PFSK-1 (cell line): ENCODE data around the gene NUB1.

Source experiments
- FOXP2 ChIP-seq: optimal IDR thresholded peaks from 2 replicates; pipeline ENCODE3; 2011; ENCODE audit warnings: borderline replicate concordance, control low read depth, inconsistent platforms; ENCODE audit not compliant: insufficient read depth; ENCODE audit errors: extremely low read length, extremely low read depth
- POLR2AphosphoS5 ChIP-seq: IDR thresholded peaks from 2 replicates; pipeline ENCODE4 v1.6.1; 2012; ENCODE audit warnings: low read depth, mild to moderate bottlenecking, control low read depth, low read length, moderate library complexity
- SIN3A ChIP-seq: IDR thresholded peaks from 2 replicates; pipeline ENCODE4 v1.6.1; 2012; ENCODE audit warnings: mild to moderate bottlenecking, low read length, moderate library complexity, borderline replicate concordance; ENCODE audit not compliant: insufficient read depth
- TAF1 ChIP-seq: IDR thresholded peaks from 2 replicates; pipeline ENCODE4 v1.6.1; 2012; ENCODE audit warnings: low read length, control low read depth, borderline replicate concordance; ENCODE audit not compliant: insufficient read depth
- TF ChIP-seq, protein P1 (sequence below), 2 experiments: IDR thresholded peaks; 2 replicates each; pipeline versions ENCODE4 v1.6.1 to v1.8.0; 2011 to 2012; ENCODE audit warnings: low read depth in 2 of 2, low read length in 2 of 2, control low read depth in 1 of 2, inconsistent platforms in 1 of 2, mild to moderate bottlenecking in 1 of 2, moderate library complexity in 1 of 2; ENCODE audit not compliant: insufficient read depth in 1 of 2

Gene NUB1

DNA sequence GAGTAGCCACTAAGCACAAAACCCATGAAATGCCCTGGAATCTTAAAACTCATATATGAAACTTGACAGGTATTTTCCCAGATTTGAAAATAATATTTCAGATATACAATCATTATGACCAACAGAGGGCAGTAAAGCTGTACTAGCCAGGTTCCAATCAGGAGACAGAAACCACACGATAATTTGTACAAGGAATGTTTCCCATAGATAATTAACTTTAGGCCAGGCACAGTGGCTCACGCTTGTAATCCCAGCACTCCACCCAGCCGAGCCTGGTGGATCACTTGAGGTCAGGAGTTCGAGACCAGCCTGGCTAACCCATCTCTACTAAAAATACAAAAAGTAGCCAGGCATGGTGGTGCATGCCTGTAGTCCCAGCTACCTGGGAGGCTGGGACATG, 31.0 kb upstream of the NUB1 start:
- no peak for TF ChIP-seq POLR2AphosphoS5
- no peak for TF ChIP-seq SIN3A
- TF ChIP-seq FOXP2 = no peak
- TF ChIP-seq, protein P1, sequence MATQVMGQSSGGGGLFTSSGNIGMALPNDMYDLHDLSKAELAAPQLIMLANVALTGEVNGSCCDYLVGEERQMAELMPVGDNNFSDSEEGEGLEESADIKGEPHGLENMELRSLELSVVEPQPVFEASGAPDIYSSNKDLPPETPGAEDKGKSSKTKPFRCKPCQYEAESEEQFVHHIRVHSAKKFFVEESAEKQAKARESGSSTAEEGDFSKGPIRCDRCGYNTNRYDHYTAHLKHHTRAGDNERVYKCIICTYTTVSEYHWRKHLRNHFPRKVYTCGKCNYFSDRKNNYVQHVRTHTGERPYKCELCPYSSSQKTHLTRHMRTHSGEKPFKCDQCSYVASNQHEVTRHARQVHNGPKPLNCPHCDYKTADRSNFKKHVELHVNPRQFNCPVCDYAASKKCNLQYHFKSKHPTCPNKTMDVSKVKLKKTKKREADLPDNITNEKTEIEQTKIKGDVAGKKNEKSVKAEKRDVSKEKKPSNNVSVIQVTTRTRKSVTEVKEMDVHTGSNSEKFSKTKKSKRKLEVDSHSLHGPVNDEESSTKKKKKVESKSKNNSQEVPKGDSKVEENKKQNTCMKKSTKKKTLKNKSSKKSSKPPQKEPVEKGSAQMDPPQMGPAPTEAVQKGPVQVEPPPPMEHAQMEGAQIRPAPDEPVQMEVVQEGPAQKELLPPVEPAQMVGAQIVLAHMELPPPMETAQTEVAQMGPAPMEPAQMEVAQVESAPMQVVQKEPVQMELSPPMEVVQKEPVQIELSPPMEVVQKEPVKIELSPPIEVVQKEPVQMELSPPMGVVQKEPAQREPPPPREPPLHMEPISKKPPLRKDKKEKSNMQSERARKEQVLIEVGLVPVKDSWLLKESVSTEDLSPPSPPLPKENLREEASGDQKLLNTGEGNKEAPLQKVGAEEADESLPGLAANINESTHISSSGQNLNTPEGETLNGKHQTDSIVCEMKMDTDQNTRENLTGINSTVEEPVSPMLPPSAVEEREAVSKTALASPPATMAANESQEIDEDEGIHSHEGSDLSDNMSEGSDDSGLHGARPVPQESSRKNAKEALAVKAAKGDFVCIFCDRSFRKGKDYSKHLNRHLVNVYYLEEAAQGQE (IDR thresholded peaks at IDR 0.05; ENCODE audit: insufficient read depth in 1 of 2, low read depth in 2 of 2, low read length in 2 of 2) = no peak
- TF ChIP-seq TAF1 = no peak

DNA sequence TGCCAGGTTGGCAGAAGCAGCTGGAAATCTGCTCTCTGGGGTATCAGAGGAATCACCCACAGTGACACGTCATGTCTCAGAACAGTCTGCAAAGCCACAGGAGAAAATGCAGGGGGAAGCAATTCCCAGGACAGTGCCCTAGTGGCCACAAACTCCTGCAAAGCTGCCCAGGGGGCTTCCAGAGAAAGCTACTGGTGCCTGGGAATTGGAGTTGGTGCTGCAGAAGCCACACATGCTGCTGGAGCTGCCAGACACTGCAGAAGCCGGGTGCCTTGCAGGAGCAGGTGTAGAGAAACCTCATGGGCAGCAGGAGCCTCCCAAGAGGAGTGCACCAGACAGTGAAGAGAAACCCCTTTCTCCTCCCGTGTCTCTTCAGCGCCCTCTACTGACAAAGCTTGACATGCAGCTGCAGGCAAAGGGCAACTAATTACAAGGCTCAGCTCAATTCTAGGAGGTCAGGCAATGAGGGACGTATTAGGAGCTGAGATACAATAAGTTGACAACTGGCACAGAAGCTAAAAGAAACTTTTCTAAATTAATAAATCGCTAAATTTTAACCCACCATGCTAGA, 30.2 kb upstream of the NUB1 start:
- TF ChIP-seq POLR2AphosphoS5 (no peak), FOXP2 (no peak), TAF1 (no peak)
- TF ChIP-seq, protein P1 (IDR thresholded peaks at IDR 0.05; ENCODE audit: insufficient read depth in 1 of 2, low read depth in 2 of 2, low read length in 2 of 2) = no peak

DNA sequence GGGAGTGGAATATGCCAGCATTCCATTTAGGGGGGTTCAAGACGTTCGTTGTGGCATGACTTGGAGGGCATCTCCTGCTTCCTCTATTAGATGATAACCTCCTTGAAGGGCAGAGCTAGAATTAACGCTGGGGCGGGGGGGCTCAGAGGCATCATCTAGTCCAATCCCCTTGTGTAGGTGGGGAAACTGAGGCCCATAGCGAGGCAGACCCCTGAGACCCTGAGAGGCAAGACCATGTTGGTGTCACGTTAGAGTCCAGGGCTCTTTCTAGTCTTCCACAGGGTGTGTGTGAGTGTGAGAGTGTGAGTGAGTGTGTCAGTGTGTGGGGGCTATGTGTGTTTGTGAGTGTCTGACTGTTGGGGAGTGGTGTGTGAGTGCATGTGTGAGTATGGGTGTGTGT, 29.3 kb upstream of the NUB1 start:
- TF ChIP-seq FOXP2 (no peak), POLR2AphosphoS5 (no peak), TAF1 (no peak), SIN3A (no peak)
- TF ChIP-seq, protein P1 (IDR thresholded peaks at IDR 0.05; ENCODE audit: insufficient read depth in 1 of 2, low read depth in 2 of 2, low read length in 2 of 2) = no peak

DNA sequence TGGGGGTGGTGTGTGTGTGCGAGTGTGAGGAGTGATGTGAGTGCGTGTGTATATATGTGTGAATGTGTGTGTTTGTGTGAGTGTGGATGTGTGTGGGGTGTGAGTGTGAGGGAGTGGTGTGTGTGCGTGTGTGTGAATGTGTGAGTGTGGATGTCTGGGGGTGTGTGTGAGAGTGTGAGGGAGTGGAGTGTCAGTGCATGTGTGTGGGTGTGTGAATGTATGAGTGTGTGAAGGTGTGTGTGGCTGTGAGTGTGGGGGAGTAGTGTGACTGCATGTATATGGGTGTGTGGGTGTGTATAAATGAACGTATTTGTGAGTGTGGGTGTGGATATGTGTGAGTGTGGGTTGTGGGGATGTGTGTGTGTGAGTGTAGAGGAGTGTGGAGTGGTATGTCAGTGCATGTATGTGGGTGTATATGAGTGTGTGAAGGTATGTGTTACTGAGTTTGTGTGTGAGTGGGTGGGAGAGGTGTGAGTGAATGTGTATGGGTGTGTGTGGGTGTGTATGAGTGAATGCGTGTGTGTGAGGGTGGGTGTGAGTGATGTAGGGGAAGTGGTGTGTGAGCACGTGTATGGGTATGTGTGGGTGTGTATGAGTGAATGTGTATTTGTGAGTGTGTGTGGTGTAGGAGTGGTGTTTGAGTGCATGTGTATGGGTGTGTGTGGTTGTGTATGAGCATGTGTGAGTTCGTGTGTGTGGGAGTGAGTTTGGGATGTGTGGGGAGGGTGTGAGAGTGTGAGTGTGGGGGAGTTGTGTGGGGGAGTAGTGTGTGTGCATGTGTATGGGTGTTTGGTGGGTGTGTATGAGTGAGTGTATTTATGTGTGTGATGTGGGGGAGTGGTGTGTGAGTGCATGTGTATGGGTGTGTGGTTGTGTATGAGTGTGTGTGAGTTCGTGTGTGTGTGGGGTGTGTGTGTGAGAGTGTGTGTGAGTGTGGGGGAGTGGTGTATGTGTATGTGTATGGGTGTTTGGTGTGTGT, 28.5 kb upstream of the NUB1 start:
- TF ChIP-seq FOXP2 = no peak

DNA sequence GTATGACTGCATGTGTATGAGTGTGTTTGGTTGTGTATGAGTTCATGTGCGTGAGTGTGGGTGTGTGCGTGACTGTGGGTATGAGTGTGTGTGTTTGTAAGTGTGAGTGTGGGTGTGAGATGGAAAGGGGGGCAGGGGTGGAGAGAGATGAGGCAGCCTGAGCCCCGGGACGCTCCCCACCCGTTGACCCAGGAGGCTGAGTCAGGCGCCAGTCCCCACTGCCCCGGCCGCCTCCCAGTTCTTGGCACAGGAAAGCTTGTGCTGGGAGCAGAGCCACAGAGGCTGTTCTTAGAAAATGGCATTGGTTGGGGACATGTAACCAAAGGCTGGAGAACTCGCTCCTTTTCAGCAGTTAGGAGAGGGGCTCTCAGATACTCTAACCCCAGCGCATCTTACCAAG, 27.8 kb upstream of the NUB1 start:
- no peak for TF ChIP-seq FOXP2
- TF ChIP-seq, protein P1 (IDR thresholded peaks at IDR 0.05; ENCODE audit: insufficient read depth in 1 of 2, low read depth in 2 of 2, low read length in 2 of 2) = no peak
- no peak for TF ChIP-seq POLR2AphosphoS5
- no peak for TF ChIP-seq SIN3A
- TF ChIP-seq TAF1 = no peak
